GM19467 (cell line): ENCODE measurements around the gene NAA25.
"Not testable (repeated sequence)": the region's sequence is repeated elsewhere in the genome, so short reads cannot be mapped to it uniquely, and the experiment has no call there.

ENCODE experiments used
- ATAC-seq: cut with Tn5 transposase; IDR thresholded peaks from one replicate; pipeline ENCODE4 v1.9.1; 2021; ENCODE audit warnings: mild to moderate bottlenecking, moderate library complexity; ENCODE audit not compliant: unreplicated experiment

The NAA25 gene

DNA sequence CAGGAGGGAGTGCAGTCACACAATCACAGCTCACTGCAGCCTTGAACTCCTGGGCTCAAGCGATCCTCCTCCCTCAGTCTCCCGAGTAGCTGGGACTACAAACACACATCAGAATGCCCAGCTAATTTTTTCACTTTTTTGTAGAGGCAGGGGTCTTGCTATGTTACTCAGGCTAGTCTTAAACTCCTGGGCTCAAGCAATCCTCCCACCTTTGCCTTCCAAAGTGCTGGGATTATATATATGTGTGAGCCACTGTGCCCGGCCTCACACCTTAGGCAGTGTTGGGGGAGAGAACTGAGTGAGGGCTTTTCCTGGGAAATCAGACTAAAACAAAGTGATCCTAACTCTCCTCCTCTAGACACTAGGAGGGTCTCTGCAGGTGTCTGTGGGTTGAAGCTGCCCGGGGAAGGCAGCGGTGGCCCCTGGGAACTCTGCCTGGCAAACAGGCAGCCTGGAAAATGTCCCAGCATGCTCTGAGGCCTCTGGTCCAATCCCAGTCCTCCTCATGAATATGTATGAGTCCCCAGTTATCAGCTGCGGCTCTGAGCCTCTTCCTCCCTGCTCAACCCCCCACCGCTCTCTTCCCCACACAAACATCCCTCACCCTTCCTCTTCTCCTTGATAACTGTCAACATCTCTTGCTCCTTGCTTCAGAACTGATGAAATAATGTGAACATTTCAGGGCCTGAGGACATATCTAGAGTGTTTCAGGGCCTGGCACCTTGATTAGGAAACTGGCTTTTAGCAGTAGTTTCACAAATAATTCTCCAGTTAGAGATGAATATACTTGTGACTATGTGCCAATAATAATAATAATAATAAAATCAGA is 7.9 kb upstream of the NAA25 start:
- no peak for ATAC-seq

DNA sequence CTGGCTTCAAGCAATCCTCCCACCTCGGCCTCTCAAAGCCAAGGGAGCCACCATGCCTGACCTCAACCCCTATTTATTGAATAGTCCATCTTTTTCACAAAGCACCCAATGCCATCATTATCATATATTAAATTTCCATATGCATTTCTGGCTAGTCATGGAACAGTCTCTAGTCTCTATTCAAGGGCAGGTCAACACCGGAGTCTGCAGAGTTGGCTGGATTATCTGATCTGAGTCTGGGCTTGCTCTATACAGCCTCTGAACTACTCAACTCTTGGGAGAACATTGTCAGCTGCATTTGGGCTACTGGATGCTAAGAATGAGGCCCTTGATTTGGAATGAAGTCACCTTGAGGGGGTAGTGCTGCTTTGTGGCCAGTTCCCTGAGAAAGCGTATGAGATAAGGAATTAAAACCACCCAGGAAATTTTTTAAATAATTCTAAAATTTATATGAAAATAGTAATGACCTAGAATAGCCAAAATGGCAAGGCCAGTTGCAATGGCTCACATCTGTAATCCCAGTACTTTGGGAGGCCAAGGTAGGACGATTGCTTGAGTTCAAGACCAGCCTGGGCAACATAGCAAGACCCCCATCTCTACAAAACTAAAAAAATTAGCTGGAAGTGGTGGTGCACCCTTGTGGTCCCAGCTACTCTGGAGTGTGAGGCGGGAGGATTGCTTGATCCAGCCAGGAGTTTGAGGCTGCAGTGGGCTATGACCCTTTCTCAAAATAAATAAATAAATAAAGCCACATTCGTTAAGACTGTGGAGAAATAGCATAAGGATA is 6.9 kb upstream of the NAA25 start:
- no peak for ATAC-seq

DNA sequence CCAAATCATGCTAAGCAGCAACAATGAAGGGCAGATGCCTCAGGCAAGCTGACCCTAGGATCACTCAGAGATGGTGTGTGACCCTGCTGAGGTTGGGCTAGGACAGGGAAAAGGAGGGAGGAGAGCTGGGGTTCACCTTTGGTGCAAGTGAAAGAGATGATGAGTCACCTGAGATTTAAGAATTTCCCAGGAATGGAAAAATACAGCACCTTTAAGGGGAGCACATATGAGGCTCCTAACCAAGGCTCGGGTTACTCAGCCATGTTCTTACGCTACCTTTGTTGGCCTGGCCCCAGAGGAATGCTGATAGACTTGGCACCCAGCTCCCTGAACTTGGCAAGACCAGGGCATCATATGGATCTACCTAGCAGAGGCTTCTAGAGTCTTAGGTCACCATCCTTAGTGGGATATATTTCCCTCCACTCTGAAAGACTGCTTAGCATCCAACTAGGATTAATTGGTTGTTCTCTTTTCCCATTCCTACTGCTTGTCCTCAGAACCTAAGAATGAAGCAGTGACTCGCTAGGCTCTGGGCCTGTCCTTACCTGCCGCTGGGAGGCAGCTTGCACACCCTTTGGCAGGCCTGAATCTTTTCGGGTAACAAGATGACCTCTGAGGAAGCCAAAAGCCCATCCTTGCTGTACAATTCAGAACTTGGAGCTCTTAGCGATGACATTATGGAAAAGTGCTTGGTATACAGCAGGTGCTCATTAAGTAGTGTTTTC is 4.0 kb upstream of the NAA25 start:
- no peak for ATAC-seq

DNA sequence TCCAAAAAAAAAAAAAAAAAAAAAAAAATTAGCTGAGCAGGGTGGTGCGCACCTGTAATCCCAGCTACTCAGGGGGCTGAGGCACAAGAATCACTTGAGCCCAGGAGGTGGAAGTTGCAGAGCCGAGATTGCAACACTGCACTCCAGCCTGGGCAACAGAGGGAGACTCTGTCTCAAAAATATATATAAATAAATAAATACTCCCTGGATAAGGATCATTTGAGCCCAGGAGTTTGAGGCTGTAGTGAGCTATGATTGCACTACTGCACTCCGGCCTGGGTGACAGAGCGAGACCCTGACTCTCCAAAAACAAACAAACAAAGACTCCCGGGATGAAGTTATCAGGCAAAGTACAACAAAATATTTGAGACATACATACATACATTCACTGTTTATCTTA is 3.3 kb upstream of the NAA25 start:
- no peak for ATAC-seq

- ATAC-seq, result not testable (repeated sequence)
These were observed 2.4 kb upstream of the NAA25 start for GRCh38 chr12:112110787-112111662.

GRCh38 chr12:112107306-112108201 is 1.0 kb downstream of the NAA25 start:
- no peak for ATAC-seq

GRCh38 chr12:112105891-112106290 is 2.7 kb downstream of the NAA25 start:
- ATAC-seq, result no peak

- ATAC-seq, result no peak
These were observed 4.7 kb downstream of the NAA25 start for GRCh38 chr12:112103758-112104503.

DNA sequence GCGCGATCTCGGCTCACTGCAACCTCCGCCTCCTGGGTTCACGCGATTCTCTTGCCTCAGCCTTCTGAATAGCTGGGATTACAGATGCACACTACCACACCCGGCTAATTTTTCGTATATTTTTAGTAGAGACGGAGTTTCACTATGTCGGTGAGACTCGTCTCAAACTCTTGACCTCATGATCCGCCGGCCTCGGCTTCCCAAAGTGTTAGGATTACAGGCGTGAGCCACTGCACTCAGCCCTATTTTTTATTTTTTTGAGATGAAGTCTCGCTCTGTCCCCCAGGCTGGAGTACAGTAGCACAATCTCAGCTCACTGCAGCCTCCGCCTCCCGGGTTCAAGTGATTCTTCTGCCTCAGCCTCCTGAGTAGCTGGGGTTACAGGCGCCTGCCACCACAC is 5.8 kb downstream of the NAA25 start:
- ATAC-seq, result not testable (repeated sequence)

DNA sequence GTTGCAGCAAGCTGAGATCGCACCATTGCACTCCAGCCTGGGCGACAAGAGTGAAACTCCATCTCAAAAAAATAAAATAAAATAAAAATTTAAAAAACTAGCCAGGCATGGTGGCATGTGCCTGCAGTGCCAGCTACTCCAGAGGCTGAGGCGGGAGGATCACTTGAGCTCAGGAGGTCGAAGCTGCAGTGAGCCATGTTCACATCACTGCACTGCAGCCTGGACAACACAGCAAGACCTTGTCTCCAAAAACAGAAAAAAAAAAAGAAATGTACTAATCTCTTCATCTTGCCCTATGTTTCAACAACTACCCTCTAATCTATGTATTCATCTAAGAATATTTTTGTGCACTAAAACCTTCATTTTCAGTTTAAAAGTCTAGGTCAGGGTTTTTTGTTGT is 6.5 kb downstream of the NAA25 start:
- ATAC-seq, result no peak

GRCh38 chr12:112100500-112100899 is 8.1 kb downstream of the NAA25 start:
- ATAC-seq, result not testable (repeated sequence)

DNA sequence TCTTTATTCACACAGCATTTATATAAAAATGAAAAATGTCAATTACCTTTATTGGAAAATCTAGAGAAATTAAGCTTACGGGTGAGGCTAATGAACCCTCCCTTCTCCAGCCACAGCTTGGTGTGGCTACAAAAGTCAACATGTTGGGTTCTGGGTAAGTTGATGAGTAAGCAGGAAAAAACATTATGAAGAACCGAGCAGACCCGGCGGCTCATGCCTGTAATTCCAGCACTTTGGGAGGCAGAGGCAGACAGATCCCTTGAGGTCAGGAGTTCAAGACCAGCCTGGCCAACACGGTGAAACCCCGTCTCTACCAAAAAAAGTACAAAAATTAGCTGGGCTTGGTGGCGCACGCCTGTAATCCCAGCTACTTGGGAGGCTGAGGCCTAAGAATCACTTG is 10.9 kb downstream of the NAA25 start:
- ATAC-seq, result no peak

DNA sequence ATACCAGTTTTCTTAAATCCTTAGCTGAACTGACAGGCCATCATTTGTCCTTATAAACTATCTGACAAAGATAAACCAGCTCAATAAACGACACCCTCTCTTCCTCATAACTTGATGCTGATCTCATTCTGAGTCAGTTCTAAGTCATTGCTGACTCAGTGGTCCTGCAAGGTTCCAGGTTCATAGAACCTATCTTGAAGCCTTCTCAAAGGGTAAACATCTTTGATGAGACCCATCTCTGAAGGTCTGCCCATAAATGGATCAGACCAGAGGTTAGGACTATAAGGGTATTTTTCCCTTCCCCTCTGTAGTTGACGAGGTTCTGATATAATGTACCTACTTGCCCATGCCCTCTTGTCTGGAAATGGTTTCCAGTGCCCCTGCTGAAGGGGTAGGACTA is 11.9 kb downstream of the NAA25 start:
- ATAC-seq, result no peak

DNA sequence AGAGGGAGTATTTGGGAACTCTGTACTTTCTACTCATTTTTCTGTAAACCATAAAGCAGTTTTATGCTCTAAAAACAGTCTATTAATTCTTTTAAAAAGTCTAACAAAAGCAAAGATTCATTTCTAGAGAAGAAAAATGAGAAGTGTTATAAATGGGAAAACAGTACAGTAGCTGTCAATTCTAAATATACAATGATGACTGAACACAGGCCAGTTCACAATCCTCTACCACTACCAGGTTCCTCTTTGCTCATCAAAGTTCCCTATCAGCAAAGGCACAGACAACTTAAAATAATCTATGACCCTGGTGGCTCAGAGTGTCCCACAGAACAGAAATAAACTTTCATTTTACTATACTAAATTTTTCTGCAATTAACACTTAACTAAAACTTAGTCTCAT is 12.5 kb downstream of the NAA25 start:
- ATAC-seq, result no peak

GRCh38 chr12:112091563-112091962 is 17.0 kb downstream of the NAA25 start:
- no peak for ATAC-seq

DNA sequence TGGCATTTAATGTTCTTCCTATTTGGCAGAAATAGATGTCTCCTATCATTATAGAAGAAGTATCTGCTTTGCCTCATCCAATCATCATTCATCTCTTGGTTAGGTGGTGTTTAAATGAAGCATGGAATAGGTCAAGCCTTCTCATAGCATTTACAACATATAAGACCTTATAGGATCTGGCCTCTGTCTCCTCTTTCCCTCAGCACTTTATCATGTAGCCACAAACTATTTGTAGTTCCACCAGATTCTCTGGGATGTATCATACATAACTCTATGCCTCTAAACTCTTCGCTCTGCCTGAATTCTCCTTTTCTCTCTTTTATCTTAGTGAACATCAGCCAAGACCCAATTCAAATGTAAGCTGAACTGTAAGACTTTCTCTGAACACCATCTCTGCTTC is 20.7 kb downstream of the NAA25 start:
- ATAC-seq, result no peak

GRCh38 chr12:112087055-112087850 is 21.3 kb downstream of the NAA25 start:
- no peak for ATAC-seq

DNA sequence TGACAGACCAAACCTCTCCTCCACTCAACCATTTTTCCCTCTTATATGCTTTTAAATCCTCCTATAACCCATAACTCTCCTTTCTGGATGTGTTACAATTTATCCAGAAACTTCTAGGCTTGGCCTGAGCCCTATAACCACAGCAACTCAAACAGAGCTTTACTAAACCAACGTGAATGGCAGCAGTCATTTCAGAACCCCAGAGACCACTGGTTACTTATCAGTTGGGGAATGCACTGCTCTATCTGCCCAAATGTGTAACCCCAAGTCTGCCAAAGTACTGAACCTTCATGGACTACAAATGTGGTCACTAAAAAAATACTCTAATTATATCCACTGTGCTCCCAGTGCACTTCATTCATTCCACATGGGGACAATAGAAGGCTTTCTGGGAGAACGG is 42.0 kb downstream of the NAA25 start:
- ATAC-seq, result no peak
